22Rv1 (cell line): ENCODE measurements around the gene LSP1.

Experiments used
- H3K27ac ChIP-seq: fragments of 450-650 bp; 2 replicates; pipeline ENCODE4 v1.5.1; 2017
- CTCF ChIP-seq: fragments of 450-650 bp; IDR thresholded peaks from 2 replicates; pipeline ENCODE4 v1.5.1; 2017; ENCODE audit warnings: mild to moderate bottlenecking
- ZFX ChIP-seq: fragments of 450-650 bp; IDR thresholded peaks from 2 replicates; pipeline ENCODE4 v1.6.1; 2017; ENCODE audit warnings: antibody characterized with exemption, borderline replicate concordance

The LSP1 gene

GRCh38 chr11:1887451-1888346 lies 34.8 kb downstream of the LSP1 start:
- H3K27ac ChIP-seq = no peak overlapping the region
- TF ChIP-seq CTCF (no peak), ZFX (no peak)

- TF ChIP-seq CTCF (no peak), ZFX (no peak)
- no peak overlapping the region for H3K27ac ChIP-seq
Observed at GRCh38 chr11:1888347-1888753, 35.5 kb downstream of the LSP1 start.

- no peak overlapping the region for H3K27ac ChIP-seq
- TF ChIP-seq ZFX (no peak), CTCF (no peak)
Observed at GRCh38 chr11:1888811-1889210, 35.9 kb downstream of the LSP1 start.

GRCh38 chr11:1889224-1889930 lies 36.5 kb downstream of the LSP1 start:
- no peak overlapping the region for H3K27ac ChIP-seq
- TF ChIP-seq ZFX (no peak), CTCF (no peak)

GRCh38 chr11:1889941-1890855 lies 37.3 kb downstream of the LSP1 start:
- TF ChIP-seq ZFX = no peak
- TF ChIP-seq CTCF = no peak
- no peak overlapping the region for H3K27ac ChIP-seq

- TF ChIP-seq CTCF = no peak
- no peak for TF ChIP-seq ZFX
- H3K27ac ChIP-seq = no peak overlapping the region
Observed at GRCh38 chr11:1890856-1891830, 38.3 kb downstream of the LSP1 start.
